Measurements from ENCODE around the gene ANKS1B. TPM values are rescaled to one million over a fixed set of nuclear protein-coding genes. Genes with fewer than 3 reads are reported as not detected.

ANKS1B gene
- total and polyA plus RNA-seq, 2 of the 4 experiments (the other 2 are of a cell fraction) = 0.17 to 0.18 TPM

- Histone ChIP-seq H4K8ac (ENCODE audit: low read depth in 2 of 2, low read length in 2 of 2) (no peak overlapping the region), H2BK15ac (ENCODE audit: low read depth, low read length) (no peak overlapping the region), H2AK5ac (ENCODE audit: low read depth, low read length) (no peak overlapping the region), H3K9ac (ENCODE audit: low read depth, low read length) (no peak overlapping the region), H3K9me3 (ENCODE audit: control insufficient read depth, insufficient read depth, low read length) (peaks cover 2% of the 10 kb centered on the region; the same call in 1 of the 2 replicates), H3K4me3 (ENCODE audit: insufficient read depth, low read depth, low read length) (no peak overlapping the region), H4K91ac (ENCODE audit: insufficient read depth, low read depth, low read length) (no peak overlapping the region), H2AK9ac (replicated peaks; ENCODE audit: low read depth, low read length, poor library complexity) (no peak overlapping the region), H2BK20ac (ENCODE audit: low read depth, low read length) (no peak overlapping the region), H4K5ac (ENCODE audit: low read depth, low read length) (no peak overlapping the region), H2BK5ac (ENCODE audit: low read depth, low read length, poor library complexity, severe bottlenecking) (no peak overlapping the region), H3K23ac (ENCODE audit: low read depth, low read length) (no peak overlapping the region), H2BK120ac (ENCODE audit: low read depth, low read length) (no peak overlapping the region), H3K56ac (ENCODE audit: extremely low read depth, insufficient read depth, low read length) (no peak overlapping the region), H3K14ac (replicated peaks; ENCODE audit: low read depth, low read length) (no peak overlapping the region), H3K79me1 (ENCODE audit: low read depth in 1 of 2, low read length in 2 of 2) (no peaks in the 10 kb centered on the region), H3K4ac (ENCODE audit: low read depth, low read length) (no peak overlapping the region), H2AFZ (replicated peaks; ENCODE audit: low read length, poor library complexity) (no peak overlapping the region), H3K9me1 (ENCODE audit: insufficient read depth, low read length) (no peaks in the 10 kb centered on the region), H3K18ac (ENCODE audit: low read depth, low read length) (no peak overlapping the region), H3K4me1 (ENCODE audit: control insufficient read depth, insufficient read depth, low read length) (no peaks in the 10 kb centered on the region), H3K36me3 (ENCODE audit: control insufficient read depth, insufficient read depth, low read length) (no peaks in the 10 kb centered on the region), H3K4me2 (ENCODE audit: low read depth, low read length) (no peak overlapping the region), H3K27ac (ENCODE audit: insufficient read depth, low read length) (no peak overlapping the region), H3K27me3 (ENCODE audit: control insufficient read depth, insufficient read depth, low read length) (no peaks in the 10 kb centered on the region), H4K20me1 (ENCODE audit: insufficient read depth, low read length) (no peaks in the 10 kb centered on the region)
- ChIA-PET CTCF (interaction anchor here (0.6 kb wide), 1 partner anchor 1057 kb away, joined by 3 read pairs; no protein-coding TSS in a partner anchor), POLR2A (ENCODE audit: unreplicated experiment) (no interaction called here)
- no TSS peak for BruUV-seq (replicated peaks)
- no peak for ATAC-seq (ENCODE audit: low read depth)
- DNase-seq = no peak
- no CpG with 5 or more reads among the region's 3 CpGs for WGBS, 2 experiments (ENCODE audit: extremely low coverage in 2 of 2, insufficient read length in 1 of 2)
- in situ Hi-C loops (cut with MboI; ENCODE audit: low sequenced_read_pairs) (no loop called here), intact Hi-C loops (cut with micrococcal nuclease) (no loop called here), dilution Hi-C loops (cut with HindIII; ENCODE audit: low sequenced_read_pairs, unreplicated experiment) (no loop called here)
- TF ChIP-seq RCOR1 (IDR thresholded peaks at IDR 0.05; ENCODE audit: insufficient replicate concordance, low read length) = no peak
- no peak for TF ChIP-seq MAZ (IDR thresholded peaks at IDR 0.05; ENCODE audit: borderline replicate concordance, low read depth, low read length)
- TF ChIP-seq ELK1 (IDR thresholded peaks at IDR 0.05; ENCODE audit: borderline replicate concordance, low read depth, low read length) = no peak
- TF ChIP-seq MAFK (IDR thresholded peaks at IDR 0.05; ENCODE audit: low read depth, low read length) = no peak
- TF ChIP-seq NFE2L2 (IDR thresholded peaks at IDR 0.05; ENCODE audit: low read depth, low read length) = no peak
- TF ChIP-seq USF2 (IDR thresholded peaks at IDR 0.05; ENCODE audit: low read depth, low read length) = no peak
- no peak for TF ChIP-seq RFX5 (IDR thresholded peaks at IDR 0.05; ENCODE audit: low read depth, low read length)
- no peak for TF ChIP-seq CHD1 (IDR thresholded peaks at IDR 0.05; ENCODE audit: low read depth, low read length)
- no peak for TF ChIP-seq MXI1 (IDR thresholded peaks at IDR 0.05; ENCODE audit: borderline replicate concordance, low read depth, low read length)
- no peak for TF ChIP-seq FOS (IDR thresholded peaks at IDR 0.05; ENCODE audit: low read depth, low read length)
- no peak for TF ChIP-seq CTCF (conservative IDR thresholded peaks at IDR 0.05; ENCODE audit: low read depth, low read length)
- TF ChIP-seq CEBPB (IDR thresholded peaks at IDR 0.05; ENCODE audit: low read depth, low read length) = no peak
- TF ChIP-seq BHLHE40 (IDR thresholded peaks at IDR 0.05; ENCODE audit: low read depth, low read length) = no peak
Observed at GRCh38 chr12:99505805-99506204, 478.9 kb downstream of the ANKS1B start.

Measured in IMR-90 (cell line).